GM21737 (cell line): ENCODE measurements around the gene ACP6.
A peak's percentile ranks its signal among the peaks of the same experiment; 100 is the strongest.

Source experiments
- ATAC-seq: cut with Tn5 transposase; IDR thresholded peaks from one replicate; pipeline ENCODE4 v1.9.1; 2021; ENCODE audit warnings: mild to moderate bottlenecking, moderate library complexity; ENCODE audit not compliant: unreplicated experiment

ACP6 gene

GRCh38 chr1:147652306-147652705, 18.0 kb downstream of the ACP6 start:
- ATAC-seq, result no peak

GRCh38 chr1:147651466-147651865, 18.9 kb downstream of the ACP6 start:
- ATAC-seq, result no peak

GRCh38 chr1:147648933-147649332, 21.4 kb downstream of the ACP6 start:
- no peak for ATAC-seq

DNA sequence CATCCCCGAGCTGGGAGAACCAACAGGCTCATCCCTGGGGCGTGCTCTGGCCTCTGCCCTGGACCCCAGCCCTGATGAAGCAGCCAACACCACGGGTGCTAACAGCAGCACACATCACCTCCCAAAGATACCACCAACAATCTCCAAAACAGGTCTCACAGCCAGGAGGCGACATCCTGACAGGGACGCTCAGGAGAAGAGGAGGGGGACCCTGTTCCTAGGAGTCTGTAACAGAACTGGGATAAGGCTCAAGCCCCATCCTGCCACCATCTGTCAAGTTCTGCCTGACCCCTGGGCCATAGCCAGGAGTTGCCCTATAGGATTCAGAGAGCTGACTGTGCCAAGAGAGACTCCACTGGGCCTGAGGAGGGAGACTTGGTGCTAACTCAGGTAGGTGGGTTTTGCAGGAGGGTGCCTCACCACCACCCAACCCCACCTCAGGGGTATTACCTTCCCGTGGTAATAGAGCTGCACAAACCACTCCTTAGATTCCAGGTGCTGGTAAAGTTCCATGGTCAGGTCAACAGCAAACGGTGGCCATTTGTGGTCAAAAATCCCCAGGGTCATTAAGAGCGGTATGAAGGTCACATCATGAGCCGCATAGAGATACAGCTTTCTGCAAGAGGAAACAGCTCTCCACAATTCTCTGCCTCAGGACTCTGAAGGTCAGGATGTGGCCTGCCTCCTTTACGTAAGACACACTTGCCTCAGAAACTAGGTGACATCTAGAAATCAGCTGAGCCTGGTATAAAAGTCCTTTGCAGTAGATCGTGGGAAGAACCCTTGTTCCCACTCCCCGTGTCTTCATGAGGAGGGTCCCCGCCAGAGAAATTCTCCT, 22.3 kb downstream of the ACP6 start:
- no peak for ATAC-seq

- no peak for ATAC-seq
These were observed 26.4 kb downstream of the ACP6 start for GRCh38 chr1:147643974-147644373.

DNA sequence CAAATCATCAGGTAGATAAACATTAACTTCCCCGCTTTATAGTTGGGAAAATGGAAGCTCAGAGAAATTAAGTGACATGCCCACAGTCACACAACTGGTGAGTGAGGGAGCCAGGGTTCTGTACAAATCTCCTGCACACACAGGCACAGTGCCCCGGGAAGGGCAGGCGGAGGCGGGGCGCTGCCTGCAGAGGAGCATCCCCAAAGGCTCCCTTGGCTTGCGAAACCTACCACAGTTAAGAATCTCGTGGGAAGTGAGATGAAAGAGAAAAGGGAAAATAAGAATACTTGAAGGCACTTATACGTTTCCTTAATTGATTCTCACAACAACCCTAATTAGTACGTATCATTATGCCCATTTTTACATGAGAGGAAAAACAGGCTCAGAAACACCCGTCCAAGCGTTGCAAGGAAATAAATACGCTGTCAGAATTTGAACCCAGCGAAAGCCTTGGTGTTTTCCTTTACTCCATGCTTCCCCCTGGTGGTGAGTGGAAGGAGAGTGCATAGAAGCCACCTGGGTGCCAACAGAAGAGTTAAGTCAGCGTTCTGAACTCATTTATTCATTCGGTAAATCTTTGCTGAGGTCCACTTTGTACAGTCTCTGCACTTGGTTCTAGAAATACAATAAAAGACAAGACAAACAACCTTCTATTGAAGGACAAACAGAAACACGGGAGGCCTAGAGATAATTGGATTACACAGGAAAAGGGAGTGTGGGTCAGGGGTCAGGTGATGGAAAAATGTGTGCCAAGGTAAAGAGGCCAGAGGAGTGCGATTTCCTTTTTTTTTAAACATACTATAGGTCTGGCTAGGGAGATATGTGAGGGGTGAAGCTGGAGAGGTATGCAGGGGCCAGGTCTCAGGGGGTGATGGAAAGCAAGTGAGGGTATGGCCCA, 28.4 kb downstream of the ACP6 start:
- ATAC-seq, result no peak

GRCh38 chr1:147641291-147641690, 29.0 kb downstream of the ACP6 start:
- no peak for ATAC-seq

DNA sequence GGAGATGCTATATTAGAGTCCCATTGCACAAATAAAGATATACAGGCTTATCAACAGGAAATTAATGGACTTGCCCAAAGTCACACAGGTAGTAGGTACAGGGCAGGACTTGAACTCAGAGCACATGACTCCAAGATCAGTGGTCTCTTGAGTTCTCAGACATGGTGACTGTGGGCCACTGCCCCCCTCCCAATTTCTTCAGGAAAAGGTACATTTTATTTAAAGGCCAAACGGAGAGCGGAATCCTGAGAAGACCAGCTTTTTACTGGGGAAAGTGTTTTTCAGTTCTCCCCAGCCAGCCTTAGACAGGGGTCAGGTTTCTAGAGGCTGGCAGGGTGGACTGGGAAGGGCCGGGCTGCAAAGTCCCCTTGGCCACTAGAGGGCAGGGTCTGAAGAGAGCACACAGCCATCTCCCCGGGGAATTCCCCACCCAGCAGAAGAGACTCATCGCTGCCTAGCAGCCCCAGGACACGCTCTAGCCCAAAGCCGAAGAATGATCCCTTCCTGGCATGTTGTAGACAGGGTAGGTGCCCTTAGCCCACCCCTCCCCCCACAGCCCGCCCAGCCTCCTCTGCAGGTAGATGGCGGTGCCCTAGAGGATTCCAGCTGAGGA, 29.7 kb downstream of the ACP6 start:
- ATAC-seq, result peak; percentile 85

- ATAC-seq, result no peak
These were observed 34.0 kb downstream of the ACP6 start for GRCh38 chr1:147636314-147636713.

- ATAC-seq, result no peak
These were observed 35.0 kb downstream of the ACP6 start for GRCh38 chr1:147635342-147635741.

- no peak for ATAC-seq
These were observed 35.7 kb downstream of the ACP6 start for GRCh38 chr1:147634645-147635044.

- no peak for ATAC-seq
These were observed 36.6 kb downstream of the ACP6 start for GRCh38 chr1:147633759-147634158.

DNA sequence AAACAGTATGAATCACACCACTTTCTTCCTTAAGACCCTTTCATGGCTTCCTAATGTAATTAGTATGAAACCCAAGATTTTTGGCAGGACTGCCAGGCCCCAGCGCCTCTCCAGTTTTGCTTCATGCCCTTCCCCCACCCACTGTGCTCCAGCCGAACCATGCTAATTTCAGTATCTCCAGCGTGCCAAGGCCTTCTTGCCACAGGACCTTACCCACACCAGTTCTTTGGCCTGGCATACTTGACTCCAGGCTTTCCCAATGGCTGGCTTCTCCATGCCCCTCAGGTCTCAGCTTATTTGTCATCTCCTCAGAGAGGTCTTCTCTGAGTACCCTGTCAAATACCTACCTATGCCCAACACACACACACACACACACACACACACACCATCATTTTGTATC, 38.5 kb downstream of the ACP6 start:
- ATAC-seq, result no peak

- no peak for ATAC-seq
These were observed 39.9 kb downstream of the ACP6 start for GRCh38 chr1:147630447-147630846.

- ATAC-seq, result no peak
These were observed 40.3 kb downstream of the ACP6 start for GRCh38 chr1:147630022-147630421.

DNA sequence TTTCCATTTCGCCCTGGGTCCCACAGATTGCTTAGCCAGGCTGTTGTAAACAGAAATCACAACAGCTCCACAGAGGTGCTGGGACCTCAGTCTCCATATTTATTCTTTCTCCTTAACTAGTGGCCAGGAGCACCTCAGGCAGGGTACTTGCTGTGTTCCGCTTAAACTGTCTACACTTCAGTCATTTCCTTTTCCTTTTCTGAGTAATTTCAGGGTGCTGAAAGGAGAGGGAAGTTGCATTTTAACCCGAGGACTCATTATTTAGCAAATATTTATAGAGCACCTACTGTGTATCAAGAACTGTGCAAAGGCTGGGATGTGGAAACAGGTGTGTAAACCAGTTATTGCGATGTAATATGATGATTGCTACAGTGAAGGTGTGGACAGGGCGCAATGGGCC, 41.9 kb downstream of the ACP6 start:
- ATAC-seq, result no peak

DNA sequence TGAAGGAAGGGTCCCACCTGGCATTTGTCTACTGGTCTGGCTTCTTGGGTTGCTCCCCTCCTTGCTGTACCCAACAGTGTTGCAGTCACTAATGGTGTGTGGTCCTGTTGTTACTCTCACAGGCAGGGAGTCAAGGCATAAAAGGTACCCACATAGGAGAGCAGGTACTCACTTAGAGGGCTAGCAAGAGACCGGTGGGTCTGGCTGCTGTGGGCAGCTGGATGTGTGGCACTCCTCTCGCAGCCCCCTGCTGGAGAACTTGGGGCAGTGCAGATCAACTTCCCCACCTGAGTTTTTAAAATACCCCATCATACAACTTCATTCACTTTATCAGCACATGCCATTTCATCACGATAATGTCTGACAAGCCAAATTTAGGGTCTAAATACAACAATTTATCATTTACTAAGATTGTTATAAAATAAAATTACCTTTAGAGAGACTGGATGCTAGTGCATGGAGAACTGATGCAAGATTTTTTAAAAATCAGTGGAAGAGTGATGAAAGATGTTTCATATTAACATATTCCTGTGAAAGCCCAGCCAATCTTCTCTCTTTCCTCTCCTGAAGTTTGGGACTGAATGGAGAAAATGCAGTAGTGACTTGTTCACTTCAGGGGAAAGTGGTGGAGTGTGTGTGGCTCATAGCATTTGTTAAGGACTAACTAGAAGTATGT, 42.8 kb downstream of the ACP6 start:
- no peak for ATAC-seq

DNA sequence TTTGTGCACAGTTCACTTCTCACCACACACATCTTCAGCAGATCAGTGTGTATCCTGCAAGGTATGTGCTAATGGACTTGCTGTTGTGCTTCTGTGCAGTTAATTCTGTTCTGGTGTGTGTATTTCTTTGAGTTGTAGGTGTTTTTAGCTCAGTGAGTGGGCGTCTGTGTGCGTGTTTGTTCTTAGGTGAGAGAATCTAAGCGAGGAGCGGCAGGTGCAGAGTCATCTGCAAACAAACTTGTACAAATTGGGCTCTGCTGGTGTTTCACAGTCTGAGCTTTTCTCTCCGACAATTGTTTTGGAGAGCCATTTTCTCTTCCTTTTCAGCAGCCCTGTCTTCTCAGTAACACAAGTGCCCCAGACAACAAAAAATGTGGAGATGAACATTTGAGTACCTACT, 43.6 kb downstream of the ACP6 start:
- no peak for ATAC-seq

DNA sequence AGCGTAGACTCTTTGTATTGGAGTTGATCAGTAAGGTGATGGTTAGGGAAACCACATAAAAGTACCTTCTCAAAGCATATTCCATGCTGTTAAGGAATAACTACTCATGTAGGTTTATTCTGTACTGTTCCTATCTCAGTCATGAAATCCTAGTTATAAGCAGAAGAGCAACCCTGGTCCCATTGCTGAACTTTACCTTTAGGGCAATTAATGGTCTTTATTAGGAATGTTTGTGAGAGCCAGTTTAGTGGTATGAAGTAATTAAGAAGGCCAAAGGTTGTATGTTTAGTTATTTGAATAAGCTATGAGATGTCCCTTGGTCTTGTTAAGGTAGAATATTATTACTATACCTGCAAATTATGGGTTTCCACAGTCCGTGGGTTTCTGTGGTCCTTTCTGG, 44.0 kb downstream of the ACP6 start:
- ATAC-seq, result no peak

- no peak for ATAC-seq
These were observed 44.8 kb downstream of the ACP6 start for GRCh38 chr1:147625362-147625995.

GRCh38 chr1:147624529-147624928, 45.8 kb downstream of the ACP6 start:
- ATAC-seq, result no peak
